ENCODE measurements around the gene HS3ST6.
"Not testable (repeated sequence)": the region's sequence is repeated elsewhere in the genome, so short reads cannot be mapped to it uniquely, and the experiment has no call there.

DNA sequence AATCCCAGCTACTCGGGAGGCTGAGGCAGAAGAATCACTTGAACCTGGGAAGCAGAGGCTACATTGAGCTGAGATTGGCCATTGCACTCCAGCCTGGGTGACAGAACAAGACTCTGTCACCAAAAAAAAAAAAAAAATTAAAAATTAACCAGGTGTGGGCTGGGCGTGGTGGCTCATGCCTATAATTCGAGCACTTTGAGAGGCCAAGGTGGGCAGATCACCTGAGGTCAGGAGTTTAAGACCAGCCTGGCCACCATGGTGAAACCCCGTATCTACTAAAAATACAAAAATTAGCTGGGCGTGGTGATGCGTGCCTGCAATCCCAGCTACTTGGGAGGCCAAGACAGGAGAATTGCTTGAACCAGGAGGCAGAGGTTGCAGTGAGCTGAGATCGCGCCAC is 21.6 kb upstream of the HS3ST6 start:
- TF ChIP-seq GLIS3 (CRISPR knock-in tag; IDR thresholded peaks at IDR 0.05); ARNTL (CRISPR knock-in tag; IDR thresholded peaks at IDR 0.05; ENCODE audit: borderline replicate concordance, low read depth); ZNF70 (CRISPR knock-in tag; IDR thresholded peaks at IDR 0.05); PATZ1 (CRISPR knock-in tag; IDR thresholded peaks at IDR 0.05; ENCODE audit: borderline replicate concordance); ZNF8 (CRISPR knock-in tag; IDR thresholded peaks at IDR 0.05); TSHZ2 (CRISPR knock-in tag; IDR thresholded peaks at IDR 0.05); POU6F1 (CRISPR knock-in tag; IDR thresholded peaks at IDR 0.05; ENCODE audit: borderline replicate concordance, low read depth): not testable (repeated sequence)
